AG10803 (cell line): ENCODE measurements around the gene GRK6.

Experiments
- DNase-seq: peaks from one replicate; pipeline ENCODE4 v3.0.0; 2010; ENCODE audit warnings: low read depth
- H3K4me3 ChIP-seq: 2 replicates; pipeline ENCODE4 v1.5.1; 2011; ENCODE audit warnings: mild to moderate bottlenecking, low read length, control low read depth
- CTCF ChIP-seq: conservative IDR thresholded peaks from 2 replicates; pipeline ENCODE4 v1.5.1; 2011; ENCODE audit warnings: mild to moderate bottlenecking, low read length, control low read depth, inconsistent platforms

Gene GRK6

DNA sequence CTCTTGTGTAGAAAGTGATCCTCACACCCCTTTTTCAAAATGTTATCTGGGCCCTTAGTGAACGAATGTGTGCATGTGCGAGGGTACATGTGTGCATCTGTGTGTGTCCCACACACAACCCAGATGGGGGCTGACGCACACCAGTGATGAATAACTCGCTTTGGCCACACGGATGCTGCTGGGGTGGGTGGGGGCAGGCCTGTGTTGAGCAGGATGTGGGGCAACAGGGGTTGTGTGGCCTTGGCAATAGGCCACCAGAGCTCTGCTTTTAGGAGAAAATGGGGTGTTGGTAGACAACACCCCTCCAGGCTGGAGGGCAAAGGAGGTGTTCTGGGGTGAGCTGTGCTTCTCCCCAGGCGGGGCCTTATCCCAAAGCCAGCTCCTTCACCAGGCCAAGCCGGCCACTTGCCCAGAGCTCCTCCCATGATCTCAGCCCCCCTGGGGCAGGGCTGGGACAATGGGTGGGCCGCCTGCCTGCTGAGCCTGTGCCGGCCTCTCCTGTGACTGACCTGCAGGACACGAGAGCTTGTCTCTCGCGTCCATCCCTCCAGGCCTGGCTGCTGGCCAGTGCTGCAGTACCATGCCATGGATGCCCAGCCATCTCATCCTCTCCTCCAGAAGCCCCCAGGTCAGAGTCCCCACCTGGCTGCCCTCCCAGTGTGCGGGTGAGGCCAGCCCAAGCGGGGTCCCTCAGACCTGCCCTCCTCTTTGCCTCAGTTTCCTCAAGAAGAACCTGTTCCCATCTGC, 45.3 kb downstream of the GRK6 start:
- no peak for TF ChIP-seq CTCF

GRCh38 chr5:177472460-177473442, 46.3 kb downstream of the GRK6 start:
- TF ChIP-seq CTCF: no peak
- DNase-seq: no peak
- peak overlapping the region; percentile 88 for H3K4me3 ChIP-seq

More for the DNA sequence above, 45.3 kb downstream of the GRK6 start:
- peak overlapping the region; percentile 88 for H3K4me3 ChIP-seq
- peak; percentile 74 for DNase-seq

GRCh38 chr5:177473443-177474001, 47.0 kb downstream of the GRK6 start, which contains the start of gene DBN1:
TSS of gene DBN1 (minus strand) at chr5:177473634. CDS start at chr5:177473521, 113 bp downstream.
- no peak for TF ChIP-seq CTCF
- peak; percentile 57 for DNase-seq
- peak within 1 kb of the TSS; percentile 88 for H3K4me3 ChIP-seq

GRCh38 chr5:177474002-177474476, 47.6 kb downstream of the GRK6 start:
- TF ChIP-seq CTCF: no peak
- no peak for DNase-seq
- H3K4me3 ChIP-seq: peak overlapping the region; percentile 22; the same call in 1 of the 2 replicates

GRCh38 chr5:177474846-177475562, 48.5 kb downstream of the GRK6 start:
- TF ChIP-seq CTCF: no peak
- DNase-seq: no peak

DNA sequence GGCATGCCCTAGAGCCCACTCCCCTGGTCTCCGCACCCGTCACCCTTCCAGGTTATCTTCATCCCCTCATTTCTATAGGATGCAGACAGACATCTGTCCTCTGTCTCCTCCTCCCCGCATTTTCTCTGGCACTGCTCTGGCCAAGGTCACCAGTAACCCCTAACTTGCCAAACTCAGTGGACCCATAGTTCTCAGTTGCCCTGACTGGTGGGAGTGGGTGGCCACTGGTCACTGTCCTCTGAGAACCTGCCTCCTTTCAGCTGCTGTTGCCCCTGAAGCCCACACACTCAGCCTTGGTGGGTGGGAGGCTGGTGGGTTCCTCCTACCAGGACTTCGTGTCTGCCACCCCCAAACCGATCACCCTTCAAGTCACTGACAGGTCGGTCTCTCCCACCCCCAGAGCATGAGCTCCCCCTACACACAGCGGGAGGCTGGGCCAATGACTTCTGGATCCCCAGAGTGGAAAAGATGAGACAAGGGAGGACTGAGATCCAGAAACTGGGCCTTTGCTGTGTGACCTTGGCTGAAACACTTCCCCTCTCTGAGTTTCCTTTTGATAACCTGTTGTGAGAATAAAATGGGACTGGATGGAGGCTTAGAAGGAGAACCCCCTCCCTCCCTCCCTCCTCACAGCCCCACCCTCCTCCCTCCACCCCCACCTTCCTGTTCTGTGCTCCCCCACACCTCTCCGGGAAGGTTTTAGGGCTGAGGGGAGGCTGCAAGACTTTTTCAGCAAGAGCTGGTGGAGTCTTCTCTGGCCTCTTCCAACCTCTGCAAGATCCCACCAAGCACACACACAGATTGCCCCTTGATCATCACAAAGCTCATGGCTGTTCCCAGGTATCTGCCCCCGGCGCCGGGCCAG, 49.3 kb downstream of the GRK6 start:
- no peak overlapping the region for H3K4me3 ChIP-seq
- TF ChIP-seq CTCF: no peak
- no peak for DNase-seq

More at GRCh38 chr5:177474846-177475562, 48.5 kb downstream of the GRK6 start:
- H3K4me3 ChIP-seq: no peak overlapping the region
